GM06990 (cell line): Measurements from ENCODE around the gene AP1M2.

Source experiments
- DNase-seq: peaks from one replicate; pipeline ENCODE4 v3.0.0-alpha.2; 2011; ENCODE audit not compliant: insufficient read length; ENCODE audit errors: extremely low read depth
- H3K27me3 ChIP-seq: replicated peaks from 2 replicates; pipeline ENCODE4 v1.6.0; 2011; ENCODE audit warnings: low read length; ENCODE audit not compliant: control insufficient read depth, insufficient read depth
- H3K36me3 ChIP-seq: 2 replicates; pipeline ENCODE4 v1.5.1; 2011; ENCODE audit warnings: low read length; ENCODE audit not compliant: control insufficient read depth, insufficient read depth
- H3K4me3 ChIP-seq: replicated peaks from 2 replicates; pipeline ENCODE4 v1.5.1; 2011; ENCODE audit warnings: low read depth, mild to moderate bottlenecking, control low read depth, low read length
- TF ChIP-seq, protein P1 (sequence below): IDR thresholded peaks from 2 replicates; pipeline ENCODE4 v1.5.1; 2011; ENCODE audit warnings: low read length, control low read depth, mild to moderate bottlenecking, inconsistent platforms; ENCODE audit not compliant: insufficient read depth, poor library complexity, severe bottlenecking

The AP1M2 gene

DNA sequence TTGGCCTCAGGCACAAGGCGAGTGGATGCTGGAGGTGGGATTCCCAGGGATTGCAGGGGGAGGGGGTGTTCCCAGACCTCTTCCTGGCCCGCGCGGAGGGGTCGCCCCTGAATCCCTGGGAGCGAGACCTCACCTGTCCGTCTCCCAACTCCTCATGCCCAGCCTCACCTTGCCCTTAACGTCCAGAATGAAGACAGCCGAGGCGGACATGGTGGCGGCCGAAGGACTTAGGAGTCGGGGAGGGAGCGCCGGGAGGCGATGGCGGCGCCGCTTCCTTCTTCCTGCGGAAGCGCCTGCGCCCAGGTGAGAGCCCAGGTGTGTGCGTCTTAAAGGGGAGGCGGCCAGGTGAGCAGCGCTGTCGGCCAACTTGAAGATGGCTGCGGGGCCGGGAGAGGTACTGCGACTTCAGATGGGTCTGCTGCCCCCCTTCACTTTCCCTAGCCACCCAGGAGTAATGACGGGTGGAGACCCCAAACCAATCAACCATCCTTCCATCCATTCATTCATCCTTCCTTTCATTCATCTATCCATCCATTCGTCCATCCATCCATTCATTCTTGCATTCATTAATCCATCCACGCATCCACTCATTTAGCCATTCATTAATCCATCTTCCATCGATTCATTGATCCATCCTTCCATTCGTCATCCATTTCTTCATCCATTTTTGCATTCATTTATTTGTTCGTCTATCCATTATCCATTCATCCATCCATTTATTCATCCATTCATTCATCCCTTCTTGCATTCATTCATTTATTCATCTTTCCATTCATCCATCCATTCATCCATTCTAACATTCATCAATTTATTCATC is at the start of gene AP1M2:
Gene AP1M2 (minus strand): TSS at position 291 of the 817 bp plus-strand sequence. CDS start 81 bp downstream, at position 210.
- Histone ChIP-seq H3K27me3 (no peaks in the 10 kb centered on the region; the same call in 1 of the 2 replicates), H3K4me3 (no peak within 1 kb of the TSS), H3K36me3 (no peaks in the 10 kb centered on the region)
- TF ChIP-seq, protein P1, sequence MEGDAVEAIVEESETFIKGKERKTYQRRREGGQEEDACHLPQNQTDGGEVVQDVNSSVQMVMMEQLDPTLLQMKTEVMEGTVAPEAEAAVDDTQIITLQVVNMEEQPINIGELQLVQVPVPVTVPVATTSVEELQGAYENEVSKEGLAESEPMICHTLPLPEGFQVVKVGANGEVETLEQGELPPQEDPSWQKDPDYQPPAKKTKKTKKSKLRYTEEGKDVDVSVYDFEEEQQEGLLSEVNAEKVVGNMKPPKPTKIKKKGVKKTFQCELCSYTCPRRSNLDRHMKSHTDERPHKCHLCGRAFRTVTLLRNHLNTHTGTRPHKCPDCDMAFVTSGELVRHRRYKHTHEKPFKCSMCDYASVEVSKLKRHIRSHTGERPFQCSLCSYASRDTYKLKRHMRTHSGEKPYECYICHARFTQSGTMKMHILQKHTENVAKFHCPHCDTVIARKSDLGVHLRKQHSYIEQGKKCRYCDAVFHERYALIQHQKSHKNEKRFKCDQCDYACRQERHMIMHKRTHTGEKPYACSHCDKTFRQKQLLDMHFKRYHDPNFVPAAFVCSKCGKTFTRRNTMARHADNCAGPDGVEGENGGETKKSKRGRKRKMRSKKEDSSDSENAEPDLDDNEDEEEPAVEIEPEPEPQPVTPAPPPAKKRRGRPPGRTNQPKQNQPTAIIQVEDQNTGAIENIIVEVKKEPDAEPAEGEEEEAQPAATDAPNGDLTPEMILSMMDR: no peak
- no peak for DNase-seq

DNA sequence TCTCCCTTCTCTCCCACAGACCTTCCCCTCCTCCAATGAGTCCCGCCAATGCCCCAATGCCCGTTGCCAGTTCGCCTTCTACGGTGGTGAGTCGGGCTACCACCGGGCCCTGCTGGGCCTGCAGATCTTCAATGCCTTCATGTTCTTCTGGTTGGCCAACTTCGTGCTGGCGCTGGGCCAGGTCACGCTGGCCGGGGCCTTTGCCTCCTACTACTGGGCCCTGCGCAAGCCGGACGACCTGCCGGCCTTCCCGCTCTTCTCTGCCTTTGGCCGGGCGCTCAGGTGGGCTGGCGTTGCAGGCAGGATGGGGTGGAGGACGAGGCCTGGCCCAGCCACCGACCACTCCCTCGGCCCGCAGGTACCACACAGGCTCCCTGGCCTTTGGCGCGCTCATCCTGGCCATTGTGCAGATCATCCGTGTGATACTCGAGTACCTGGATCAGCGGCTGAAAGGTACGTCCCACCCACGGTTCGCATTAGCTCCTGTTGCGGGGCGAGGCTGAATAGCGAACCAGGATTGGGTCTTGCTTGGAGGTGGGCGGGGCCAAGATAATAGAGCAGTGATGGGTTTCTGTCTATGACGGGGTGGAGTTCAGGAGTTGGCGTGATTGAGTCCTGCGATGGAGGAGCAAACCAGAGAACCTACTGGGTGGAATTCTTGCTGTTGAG is 49.3 kb upstream of the AP1M2 start:
- peaks cover 32% of the 10 kb centered on the region for H3K36me3 ChIP-seq

DNA sequence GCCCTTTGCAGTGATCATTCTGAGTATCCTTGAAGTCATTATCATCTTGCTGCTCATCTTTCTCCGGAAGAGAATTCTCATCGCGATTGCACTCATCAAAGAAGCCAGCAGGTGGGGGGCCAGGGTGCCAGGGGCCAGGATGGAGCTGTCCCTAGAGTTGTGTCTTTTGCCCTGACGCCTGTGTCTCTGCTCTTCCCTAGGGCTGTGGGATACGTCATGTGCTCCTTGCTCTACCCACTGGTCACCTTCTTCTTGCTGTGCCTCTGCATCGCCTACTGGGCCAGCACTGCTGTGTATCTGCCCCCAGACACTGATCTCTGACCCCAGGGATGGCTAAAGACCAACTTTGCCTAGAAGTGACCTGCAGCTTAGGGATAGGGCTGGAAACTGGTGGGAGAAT is 47.9 kb upstream of the AP1M2 start:
- H3K36me3 ChIP-seq: peaks cover 30% of the 10 kb centered on the region
- TF ChIP-seq, protein P1: no peak
- H3K27me3 ChIP-seq: no peaks in the 10 kb centered on the region
- no peak overlapping the region for H3K4me3 ChIP-seq
- DNase-seq: no peak

More for the DNA sequence above, 49.3 kb upstream of the AP1M2 start:
- TF ChIP-seq, protein P1: no peak
- H3K27me3 ChIP-seq: no peaks in the 10 kb centered on the region
- DNase-seq: no peak
- no peak overlapping the region for H3K4me3 ChIP-seq

GRCh38 chr19:10634430-10634829 is 47.3 kb upstream of the AP1M2 start:
- H3K27me3 ChIP-seq: no peaks in the 10 kb centered on the region
- DNase-seq: no peak
- peaks cover 30% of the 10 kb centered on the region for H3K36me3 ChIP-seq
- TF ChIP-seq, protein P1: no peak
- no peak overlapping the region for H3K4me3 ChIP-seq

DNA sequence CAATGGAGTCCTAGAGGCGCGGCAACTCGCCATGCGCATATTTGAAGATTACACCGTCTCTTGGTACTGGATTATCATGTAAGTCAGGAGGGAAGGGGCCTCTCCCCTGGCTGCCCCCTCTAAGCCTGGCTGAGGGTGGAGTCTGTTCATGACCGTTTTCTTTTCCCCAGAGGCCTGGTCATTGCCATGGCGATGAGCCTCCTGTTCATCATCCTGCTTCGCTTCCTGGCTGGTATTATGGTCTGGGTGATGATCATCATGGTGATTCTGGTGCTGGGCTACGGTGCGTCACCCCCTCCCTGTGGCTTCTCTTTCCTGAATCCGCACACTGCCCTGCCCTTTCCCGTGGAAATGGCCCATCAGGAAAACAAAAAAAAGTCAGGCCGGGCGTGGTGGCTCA is 44.8 kb upstream of the AP1M2 start:
- Histone ChIP-seq H3K36me3 (peaks cover 32% of the 10 kb centered on the region), H3K27me3 (no peaks in the 10 kb centered on the region), H3K4me3 (no peak overlapping the region)
- TF ChIP-seq, protein P1: no peak
- no peak for DNase-seq
